Measurements from ENCODE around the gene MBOAT7. TPM values are rescaled to one million over a fixed set of nuclear protein-coding genes. Genes with fewer than 3 reads are reported as not detected.
"Not testable (repeated sequence)": the region's sequence is repeated elsewhere in the genome, so short reads cannot be mapped to it uniquely, and the experiment has no call there.

The MBOAT7 gene
- total RNA-seq, 1 donor from 2014 or later: 57.9 TPM

GRCh38 chr19:54216869-54217268 lies 27.5 kb upstream of the MBOAT7 start:
- Histone ChIP-seq H3K27me3 (no peaks in the 10 kb centered on the region), H3K36me3 (peaks cover 6% of the 10 kb centered on the region), H3K9me3 (no peaks in the 10 kb centered on the region), H3K4me3 (no peak overlapping the region), H3K4me1 (no peaks in the 10 kb centered on the region), H3K27ac (no peak overlapping the region)
- no peak for ATAC-seq
- TF ChIP-seq CTCF (IDR thresholded peaks at IDR 0.05): no peak
- intact Hi-C loops (cut with DNase I): no loop called here
- no peak for DNase-seq

GRCh38 chr19:54214734-54215133 lies 25.4 kb upstream of the MBOAT7 start:
- intact Hi-C loops (cut with DNase I); DNase-seq; H3K9me3 ChIP-seq; H3K27ac ChIP-seq; H3K4me3 ChIP-seq; H3K36me3 ChIP-seq; ATAC-seq; H3K27me3 ChIP-seq: not testable (repeated sequence)
- peaks cover 14% of the 10 kb centered on the region for H3K4me1 ChIP-seq

- DNase-seq; H3K4me3 ChIP-seq; H3K27ac ChIP-seq; H3K36me3 ChIP-seq; ATAC-seq; H3K9me3 ChIP-seq; H3K27me3 ChIP-seq; intact Hi-C loops (cut with DNase I): not testable (repeated sequence)
- peaks cover 20% of the 10 kb centered on the region for H3K4me1 ChIP-seq
Measured at GRCh38 chr19:54214217-54214616, 24.8 kb upstream of the MBOAT7 start.

GRCh38 chr19:54211235-54211634 lies 21.9 kb upstream of the MBOAT7 start:
- Histone ChIP-seq H3K27ac (peak overlapping the region; percentile 92), H3K9me3 (no peaks in the 10 kb centered on the region), H3K4me3 (peak overlapping the region; percentile 12), H3K27me3 (no peaks in the 10 kb centered on the region), H3K4me1 (peaks cover 49% of the 10 kb centered on the region), H3K36me3 (peaks cover 17% of the 10 kb centered on the region)
- TF ChIP-seq CTCF (IDR thresholded peaks at IDR 0.05): no peak
- ATAC-seq (no peak), DNase-seq (no peak)
- intact Hi-C loops (cut with DNase I): no loop called here

GRCh38 chr19:54209811-54210494 lies 20.6 kb upstream of the MBOAT7 start:
- intact Hi-C loops (cut with DNase I): no loop called here
- Histone ChIP-seq H3K9me3 (no peaks in the 10 kb centered on the region), H3K36me3 (peaks cover 30% of the 10 kb centered on the region), H3K4me3 (peak overlapping the region; percentile 14), H3K27me3 (no peaks in the 10 kb centered on the region), H3K4me1 (peaks cover 56% of the 10 kb centered on the region), H3K27ac (peak overlapping the region; percentile 92)
- TF ChIP-seq CTCF (IDR thresholded peaks at IDR 0.05): no peak
- peak; percentile 76 for ATAC-seq
- peak; percentile 93 for DNase-seq

- DNase-seq (peak; percentile 73), ATAC-seq (peak; percentile 1)
- Histone ChIP-seq H3K27me3 (no peaks in the 10 kb centered on the region), H3K9me3 (no peaks in the 10 kb centered on the region), H3K4me1 (peaks cover 63% of the 10 kb centered on the region), H3K36me3 (peaks cover 37% of the 10 kb centered on the region), H3K4me3 (no peak overlapping the region), H3K27ac (peak overlapping the region; percentile 92)
- no peak for TF ChIP-seq CTCF (IDR thresholded peaks at IDR 0.05)
- intact Hi-C loops (cut with DNase I): no loop called here
Measured at GRCh38 chr19:54209058-54209810, 19.9 kb upstream of the MBOAT7 start.
